GM18861 (cell line): Measurements from ENCODE around the gene SCRN3.
"Not testable (repeated sequence)": the region's sequence is repeated elsewhere in the genome, so short reads cannot be mapped to it uniquely, and the experiment has no call there.

Experiments used
- ATAC-seq: cut with Tn5 transposase; IDR thresholded peaks from one replicate; pipeline ENCODE4 v1.9.1; 2021; ENCODE audit not compliant: unreplicated experiment

SCRN3 gene

DNA sequence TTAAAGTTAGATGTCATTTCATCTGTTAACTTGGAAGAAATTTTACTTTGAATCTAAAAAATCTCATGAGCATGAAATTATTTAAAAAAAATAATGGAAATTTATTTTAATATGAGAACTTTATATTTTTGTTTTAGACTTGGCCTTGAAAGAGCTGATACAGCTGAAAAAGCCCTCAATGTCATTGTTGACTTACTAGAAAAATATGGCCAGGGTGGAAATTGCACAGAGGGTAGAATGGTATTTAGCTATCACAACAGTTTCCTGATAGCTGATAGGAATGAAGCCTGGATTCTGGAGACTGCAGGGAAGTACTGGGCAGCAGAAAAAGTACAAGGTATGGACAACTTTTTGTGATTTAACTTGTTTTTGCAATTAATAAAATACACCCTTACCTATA lies 5.3 kb downstream of the SCRN3 start:
- no peak for ATAC-seq

DNA sequence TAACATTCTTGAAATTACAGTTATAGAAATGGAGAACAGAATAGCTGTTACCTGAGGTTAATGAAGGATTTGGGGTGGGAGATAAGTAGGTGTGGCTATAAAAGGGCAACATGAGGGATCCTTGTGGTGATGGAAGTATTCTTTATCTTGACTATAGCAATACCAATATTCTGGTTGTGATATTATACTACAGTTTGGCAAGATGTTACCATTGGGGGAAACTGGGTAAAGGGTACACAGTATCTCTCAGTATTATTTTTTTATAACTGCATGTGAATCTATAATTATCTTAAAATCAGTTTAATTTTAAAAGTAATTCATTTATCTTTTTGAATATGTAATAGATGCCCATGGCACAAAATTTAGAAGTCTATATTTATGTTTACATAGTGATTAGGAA lies 8.1 kb downstream of the SCRN3 start:
- no peak for ATAC-seq

DNA sequence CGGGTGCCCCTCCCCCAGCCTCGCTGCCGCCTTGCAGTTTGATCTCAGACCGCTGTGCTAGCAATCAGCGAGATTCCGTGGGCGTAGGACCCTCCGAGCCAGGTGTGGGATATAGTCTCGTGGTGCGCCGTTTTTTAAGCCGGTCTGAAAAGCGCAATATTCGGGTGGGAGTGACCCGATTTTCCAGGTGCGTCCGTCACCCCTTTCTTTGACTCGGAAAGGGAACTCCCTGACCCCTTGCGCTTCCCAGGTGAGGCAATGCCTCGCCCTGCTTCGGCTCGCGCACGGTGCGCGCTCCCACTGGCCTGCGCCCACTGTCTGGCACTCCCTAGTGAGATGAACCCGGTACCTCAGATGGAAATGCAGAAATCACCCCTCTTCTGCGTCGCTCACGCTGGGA lies 14.5 kb downstream of the SCRN3 start:
- ATAC-seq: not testable (repeated sequence)

DNA sequence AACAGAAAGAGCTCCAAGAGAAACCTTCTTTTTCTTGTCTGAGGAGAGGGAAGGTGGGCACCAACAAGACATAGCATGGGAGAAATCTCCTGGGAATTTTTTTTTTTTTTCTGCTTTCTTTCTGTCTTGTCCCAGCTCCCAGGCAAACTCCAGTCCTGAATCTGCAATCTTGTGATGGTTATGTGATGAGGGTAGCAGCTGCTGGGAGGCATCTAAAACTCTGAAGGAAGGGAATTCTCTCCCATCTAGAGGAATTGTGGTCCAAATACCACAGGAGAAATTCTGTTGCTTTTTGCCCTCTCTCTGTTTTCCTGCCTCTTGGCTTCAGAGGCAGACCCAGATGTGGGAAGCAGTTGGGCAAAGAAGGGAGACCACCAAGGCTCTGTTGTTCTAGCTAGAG lies 16.7 kb downstream of the SCRN3 start:
- no peak for ATAC-seq

DNA sequence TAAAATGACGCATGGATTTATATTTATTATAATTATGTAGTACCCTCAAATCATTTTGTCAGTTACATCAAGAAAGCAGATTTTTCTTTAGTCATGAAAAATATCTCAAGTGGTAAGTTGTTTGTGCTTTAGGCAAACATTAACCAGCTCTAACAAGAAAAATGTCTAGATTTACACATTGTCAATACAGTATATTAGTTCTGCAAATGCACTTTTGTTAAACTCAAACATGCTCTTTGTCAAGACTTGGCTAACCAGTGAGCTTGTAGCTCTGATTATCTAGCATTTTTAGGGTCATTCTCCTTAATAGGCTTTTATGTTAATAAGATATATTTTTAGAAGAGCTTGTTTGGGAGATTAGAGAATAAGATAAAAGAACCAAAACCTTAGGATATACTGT lies 32.7 kb downstream of the SCRN3 start:
- ATAC-seq: no peak

DNA sequence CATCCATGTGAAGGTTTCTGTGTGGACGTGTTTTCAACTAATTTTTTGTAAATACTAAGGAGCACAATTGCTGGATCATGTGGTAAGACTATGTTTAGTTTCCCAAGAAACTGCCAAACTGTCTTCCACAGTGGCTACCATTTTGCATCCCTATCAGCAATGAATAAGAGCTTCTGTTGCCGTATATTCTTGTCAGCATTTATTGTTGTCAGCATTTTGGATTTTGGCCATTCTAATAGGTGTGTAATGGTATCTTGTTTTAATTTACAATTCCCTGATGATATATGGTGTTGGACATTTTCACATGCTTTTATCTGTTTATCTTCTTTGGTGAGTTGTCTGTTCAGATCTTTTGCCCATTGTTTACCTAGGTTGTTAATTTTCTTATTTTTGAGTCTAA lies 34.5 kb downstream of the SCRN3 start:
- ATAC-seq: no peak

DNA sequence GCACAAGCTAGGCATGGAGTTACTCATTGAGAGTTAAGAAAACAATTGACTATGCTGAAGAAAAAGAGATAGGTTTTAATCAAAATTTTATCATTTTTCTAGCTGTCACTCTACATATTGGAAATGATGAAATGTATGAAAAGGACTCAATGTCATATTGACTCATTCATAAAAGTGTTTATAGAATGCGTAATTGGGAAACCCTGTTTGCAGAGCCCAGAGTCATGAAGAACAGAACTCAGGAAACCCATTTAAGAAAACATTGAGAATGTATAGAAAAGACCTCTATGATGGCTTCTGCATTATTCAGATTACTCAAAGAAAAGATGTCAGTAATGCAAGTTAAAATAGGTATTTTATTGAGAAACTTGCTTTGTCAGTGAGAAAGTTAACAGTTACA lies 36.4 kb downstream of the SCRN3 start:
- ATAC-seq: no peak

DNA sequence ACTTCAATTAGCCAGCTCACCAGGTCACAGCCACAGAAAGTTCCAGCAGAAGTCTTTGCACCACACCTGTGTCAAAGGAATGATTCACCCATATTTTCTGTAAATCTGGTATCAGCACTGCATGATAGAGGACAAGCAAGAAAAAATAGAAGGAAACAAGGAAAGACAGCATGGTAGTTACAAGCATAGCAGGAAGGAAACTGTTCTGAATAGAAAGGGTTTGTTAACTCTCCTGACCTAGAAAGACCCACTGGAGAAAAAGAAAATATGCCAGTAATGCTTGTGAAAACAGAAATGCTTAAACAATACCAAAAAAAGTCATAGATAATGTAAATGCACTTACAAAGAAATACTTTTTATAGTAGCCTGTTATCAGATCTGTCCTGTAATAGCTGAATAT lies 40.8 kb downstream of the SCRN3 start:
- no peak for ATAC-seq

DNA sequence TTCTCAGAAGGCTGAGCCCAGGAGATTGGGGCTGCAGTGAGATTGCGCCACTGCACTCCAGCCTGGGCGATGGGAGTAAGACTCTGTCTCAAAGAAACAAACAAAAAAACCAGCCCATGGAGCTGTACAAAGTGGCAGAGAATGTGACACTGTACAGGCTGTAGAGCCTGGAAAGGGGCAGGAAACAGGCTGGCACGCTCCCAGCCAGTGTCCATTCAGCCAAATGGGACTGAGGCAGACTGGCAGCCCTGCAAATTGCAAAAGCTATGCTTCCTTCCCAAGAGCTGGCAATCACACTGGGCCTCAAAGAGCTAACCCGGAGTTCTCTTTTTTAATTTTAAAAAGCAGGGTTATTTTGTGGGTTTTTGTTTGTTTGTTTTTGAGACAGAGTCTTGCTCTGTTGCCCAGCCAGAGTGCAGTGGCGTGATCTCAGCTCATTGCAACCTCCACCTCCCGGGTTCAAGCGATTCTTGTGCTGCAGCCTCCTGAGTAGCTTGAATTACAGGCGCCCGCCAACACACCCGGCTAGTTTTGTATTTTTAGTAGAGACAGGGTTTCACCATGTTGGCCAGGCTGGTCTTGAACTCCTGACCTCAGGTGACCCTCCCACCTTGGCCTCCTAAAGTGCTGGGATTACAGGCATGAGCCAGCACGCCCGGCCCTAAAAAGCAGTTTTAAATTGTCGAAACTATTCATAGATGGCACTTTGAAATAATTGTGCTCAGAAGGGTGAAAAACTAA lies 42.8 kb downstream of the SCRN3 start:
- no peak for ATAC-seq

DNA sequence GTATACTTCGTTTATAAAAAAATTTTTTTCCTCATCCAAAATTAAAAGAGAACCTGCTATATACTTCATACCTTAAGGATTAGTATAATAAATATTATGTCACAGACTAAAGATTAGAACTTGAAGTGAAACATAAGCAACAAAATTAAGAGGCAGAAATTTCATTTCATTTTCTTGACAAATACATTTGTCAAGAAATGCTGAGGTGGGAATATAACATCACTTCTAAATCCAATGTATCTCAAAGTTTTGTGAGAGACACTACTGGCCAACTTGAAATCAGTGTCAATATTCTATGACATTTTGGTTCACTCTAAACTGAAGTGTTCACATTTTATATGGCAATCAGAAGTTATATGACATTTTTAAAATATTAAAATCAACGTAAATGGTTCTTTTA lies 43.8 kb downstream of the SCRN3 start:
- no peak for ATAC-seq

DNA sequence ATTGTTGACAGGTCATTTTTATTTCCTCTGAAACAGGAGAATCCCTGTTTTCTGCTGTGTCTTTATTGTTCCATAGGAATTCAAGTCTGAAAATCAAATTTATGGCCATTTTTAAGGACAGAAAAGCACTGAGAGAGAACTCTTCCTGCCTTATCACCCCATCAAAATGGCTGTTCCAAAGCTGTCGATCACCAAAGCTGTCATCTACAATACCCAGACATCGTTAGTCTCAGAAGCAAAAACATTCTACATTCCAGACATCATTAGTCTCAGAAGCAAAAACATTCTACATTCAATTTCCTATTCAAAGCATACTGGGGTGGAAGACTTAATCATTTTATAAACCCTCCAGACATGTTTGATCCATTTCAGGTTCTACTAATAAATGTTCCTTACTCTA lies 44.4 kb downstream of the SCRN3 start:
- no peak for ATAC-seq

DNA sequence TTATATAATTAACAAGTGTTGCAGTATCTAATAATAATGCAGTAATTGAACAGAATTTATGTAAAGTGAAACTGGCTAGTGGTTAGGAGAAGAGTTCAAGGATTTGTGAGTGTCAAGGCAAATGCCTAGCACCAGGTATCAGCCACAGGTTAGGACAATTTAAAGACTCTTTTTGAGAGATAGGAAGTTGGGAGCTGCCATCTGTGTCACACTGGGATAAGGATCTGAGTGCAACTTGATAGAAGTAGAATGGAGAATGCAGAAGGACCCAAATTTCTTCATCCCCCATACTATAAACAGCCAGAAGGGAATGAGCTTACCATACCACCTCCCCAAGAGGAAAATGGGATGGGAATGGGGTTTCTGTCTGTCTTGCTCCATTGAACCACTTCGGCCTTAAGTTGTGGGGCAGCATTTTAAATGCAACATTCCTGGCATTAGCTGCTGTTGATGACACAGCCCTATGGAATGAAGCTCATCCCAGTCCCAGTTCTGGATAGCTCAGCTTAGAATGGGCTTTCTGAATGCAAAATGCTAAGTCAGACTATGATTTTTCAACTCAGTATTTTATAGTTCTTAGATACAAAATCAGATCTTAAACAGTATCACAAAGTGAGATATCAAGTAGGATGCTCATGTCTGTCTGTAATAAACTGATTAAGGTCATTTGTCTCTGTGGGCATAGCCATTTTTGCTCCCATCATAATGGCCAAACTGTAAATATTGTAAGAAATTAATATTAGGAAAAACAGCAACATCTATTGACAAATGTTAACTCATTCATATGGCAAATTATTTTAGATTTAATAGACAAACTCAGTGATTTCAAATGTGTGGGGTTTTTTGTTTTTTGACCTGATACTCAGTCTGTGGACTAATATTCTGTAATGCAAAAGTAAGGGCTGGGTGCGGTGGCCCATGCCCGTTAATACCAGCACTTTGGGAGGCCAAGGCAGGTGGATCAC lies 47.3 kb downstream of the SCRN3 start:
- ATAC-seq: no peak

DNA sequence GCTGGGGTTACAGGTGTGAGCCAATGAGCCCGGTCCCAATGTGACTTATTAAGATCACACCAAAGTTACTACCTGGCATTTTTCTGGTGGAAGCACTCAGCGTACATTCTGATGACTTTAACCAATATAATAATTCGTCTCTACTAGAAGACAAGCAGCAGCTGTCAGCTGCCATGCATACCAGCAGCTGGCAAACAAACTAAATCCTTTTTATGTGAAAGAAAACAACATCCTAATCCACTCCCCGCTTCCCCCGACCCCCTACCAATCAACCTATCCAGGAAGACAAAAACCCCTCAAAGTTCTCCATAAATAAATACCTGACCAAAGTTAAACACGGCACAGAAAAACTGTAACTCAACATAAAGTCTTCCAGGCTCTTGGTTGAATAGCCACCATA lies 49.2 kb downstream of the SCRN3 start:
- ATAC-seq: no peak

DNA sequence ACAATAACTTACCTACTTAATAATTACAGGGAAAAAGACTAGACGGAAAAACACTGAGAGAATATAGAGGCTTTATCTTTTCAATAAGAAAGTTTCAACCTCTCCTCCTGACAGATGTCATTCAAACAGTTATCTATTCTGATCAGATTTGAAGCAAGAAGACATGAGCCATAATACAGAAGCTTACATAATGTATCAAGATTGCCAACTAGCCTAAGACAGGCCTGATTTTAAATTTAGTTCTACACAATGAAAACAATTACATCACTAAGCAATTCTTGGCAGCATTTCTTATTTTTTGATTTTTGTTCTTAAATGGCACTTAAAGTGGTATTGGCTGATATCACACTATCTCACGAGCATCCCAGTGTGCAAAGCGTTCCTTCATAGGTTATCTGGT lies 49.7 kb downstream of the SCRN3 start:
- no peak for ATAC-seq

DNA sequence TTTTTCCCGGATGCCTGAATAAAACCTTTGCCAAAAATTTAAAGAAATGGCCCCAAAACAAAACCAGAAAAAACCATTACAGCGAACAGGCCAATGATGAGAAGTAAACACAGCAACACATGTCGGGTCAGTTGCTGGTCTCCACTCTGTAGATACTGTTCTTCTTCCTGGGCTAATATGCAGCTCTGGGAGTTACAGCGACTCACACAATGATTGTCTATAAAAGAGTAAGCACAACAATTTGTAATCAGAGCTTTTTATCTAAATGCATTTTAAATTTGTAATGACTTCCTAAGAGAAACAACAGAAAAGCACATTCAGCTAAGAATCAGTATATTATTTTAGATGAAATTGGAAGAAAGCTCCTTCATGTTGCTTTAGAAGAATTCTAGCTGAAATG lies 51.0 kb downstream of the SCRN3 start:
- ATAC-seq: no peak

DNA sequence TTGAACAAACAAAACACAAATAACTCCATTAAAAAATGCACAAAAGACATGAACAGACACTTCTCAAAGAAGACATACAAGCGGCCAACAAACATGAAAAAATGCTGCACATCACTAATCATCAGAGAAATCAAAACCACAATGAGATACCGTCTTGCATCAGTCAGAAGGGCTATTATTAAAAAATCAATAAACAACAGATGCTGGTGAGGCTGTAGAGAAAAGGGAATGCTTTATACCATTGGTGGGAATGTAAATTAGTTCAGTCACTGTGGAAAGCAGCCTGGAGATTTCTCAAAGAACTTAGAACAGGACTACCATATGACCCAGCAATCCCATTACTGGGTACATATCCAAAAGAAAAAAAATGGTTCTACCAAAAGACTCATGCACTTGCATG lies 53.5 kb downstream of the SCRN3 start:
- no peak for ATAC-seq

DNA sequence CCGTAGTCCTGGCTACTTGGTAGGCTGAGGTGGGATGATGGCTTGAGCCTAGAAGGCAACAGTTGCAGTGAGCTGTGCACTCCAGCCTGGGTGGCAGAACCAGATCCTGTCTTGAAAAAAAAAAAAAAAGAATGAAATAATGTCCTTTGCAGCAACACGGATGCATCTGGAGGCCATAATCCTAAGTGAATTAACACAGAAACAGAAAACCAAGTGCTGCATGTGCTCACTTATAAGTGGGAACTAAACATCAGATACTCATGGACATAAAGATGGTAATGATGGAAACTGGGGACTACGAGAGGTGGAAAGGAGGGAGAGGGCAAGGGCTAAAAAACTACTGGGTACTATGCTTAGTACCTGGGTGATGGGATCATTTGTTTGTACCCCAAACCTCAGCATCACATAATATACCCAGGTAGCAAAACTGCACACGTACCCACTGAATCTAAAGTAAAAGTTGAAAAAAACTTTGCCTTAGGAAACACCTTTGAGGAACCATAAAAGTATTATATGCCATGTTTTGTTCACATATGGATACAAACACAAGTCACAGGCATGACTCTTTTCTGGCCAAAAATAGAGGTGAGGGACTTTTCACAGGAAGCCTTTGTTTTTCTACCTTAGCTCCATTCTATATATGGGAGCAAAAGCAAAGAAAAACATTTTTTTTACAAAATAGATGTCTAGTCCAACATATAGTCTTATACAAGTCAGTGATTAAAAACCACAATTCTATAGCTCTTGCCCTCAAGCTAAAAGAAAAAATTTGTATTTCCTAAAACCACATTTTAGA lies 54.7 kb downstream of the SCRN3 start:
- ATAC-seq: no peak

DNA sequence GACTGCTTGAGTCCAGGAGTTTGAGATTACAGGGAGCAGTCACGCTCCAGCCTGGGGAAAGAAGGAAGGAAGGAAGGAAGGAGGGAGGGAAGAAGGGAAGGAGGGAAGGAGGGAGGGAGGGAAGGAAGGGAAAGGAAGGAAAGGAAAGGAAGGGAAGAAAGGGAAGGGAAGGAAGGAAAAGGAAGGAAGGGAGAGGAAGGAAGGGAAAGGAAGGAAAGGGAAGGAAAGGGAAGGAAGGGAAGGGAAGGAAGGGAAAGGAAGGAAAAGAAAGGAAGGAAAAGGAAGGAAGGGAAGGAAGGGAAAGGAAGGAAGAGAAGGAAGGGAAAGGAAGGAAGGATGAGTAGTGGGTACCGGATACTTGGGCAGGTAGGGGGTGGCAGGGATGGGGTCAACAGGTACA lies 59.0 kb downstream of the SCRN3 start:
- no peak for ATAC-seq

DNA sequence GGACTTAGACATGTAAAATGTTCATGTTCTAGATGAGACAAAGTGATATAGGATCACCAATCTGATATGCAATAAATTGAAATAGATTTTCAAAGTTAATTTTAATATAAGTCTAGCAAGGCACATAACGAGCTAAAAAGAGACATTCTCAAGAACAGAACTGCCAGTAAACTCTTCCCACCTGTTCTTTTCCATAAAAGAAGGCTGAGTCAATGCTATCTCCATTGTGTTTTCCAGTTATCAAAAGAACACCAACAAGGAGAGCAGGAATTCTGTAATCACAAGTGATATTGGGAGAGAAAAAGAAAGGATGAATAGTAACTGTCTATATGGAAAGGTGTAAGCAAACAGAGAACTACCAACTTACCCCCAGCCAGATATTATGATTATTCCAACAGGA lies 65.7 kb downstream of the SCRN3 start:
- ATAC-seq: no peak

DNA sequence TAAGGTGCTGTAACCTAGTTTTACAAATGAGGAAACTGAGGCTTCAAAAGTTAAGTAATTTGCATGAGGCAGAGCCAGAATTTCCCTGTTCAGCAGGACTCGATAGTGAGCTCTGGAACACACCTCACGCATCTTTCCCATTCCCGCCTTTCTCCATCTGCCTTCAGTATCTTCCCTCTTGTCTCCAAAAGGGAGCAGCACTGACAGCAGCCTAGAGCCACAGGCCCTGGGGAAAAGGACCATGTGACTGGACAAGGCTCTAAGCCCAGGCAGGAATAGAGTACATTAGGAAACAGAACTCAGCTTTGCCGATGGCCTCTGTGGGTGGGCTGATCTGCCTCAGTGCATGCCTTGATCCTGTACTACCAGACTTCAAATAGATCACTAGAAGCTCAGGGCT lies 69.8 kb downstream of the SCRN3 start:
- ATAC-seq: no peak

DNA sequence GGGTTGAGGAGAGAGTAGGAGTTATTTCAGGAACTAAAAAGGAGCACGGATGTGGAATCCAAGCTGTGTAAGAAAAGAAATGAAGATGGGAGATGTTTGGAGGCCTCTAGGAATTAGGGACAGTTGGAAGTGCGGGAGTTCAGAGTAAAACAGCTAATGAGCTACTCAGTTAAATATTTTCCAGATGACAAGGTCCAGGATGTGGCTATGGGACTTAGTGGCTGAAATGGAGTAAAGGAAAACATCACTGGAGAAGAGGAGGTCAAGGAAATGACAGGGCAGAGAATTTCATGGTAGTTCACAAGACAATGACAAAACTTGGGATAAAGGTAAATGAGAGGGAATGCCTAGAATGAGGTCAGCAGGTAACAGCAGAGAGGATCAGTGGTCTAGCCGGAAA lies 78.3 kb downstream of the SCRN3 start:
- ATAC-seq: no peak

DNA sequence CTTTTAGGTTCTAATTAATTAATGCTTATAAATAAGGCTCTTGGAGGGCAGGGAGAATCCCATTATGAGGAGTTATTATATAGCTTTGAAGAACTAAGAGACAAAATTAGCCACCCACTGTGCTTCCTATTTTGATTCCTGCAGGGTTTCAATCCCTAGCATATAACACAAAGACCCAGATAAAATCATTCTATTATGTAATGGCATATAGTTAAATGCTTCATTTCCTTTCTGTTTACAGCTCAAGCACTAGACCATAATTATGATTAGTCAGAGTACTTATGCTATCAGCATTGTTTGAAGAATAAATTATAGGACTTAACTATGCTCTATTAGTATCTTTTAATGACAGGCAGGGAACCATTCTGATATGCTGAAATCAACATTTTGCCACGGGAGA lies 82.2 kb downstream of the SCRN3 start:
- ATAC-seq: no peak
